ENCODE data around the gene NSUN3. TPM values are rescaled to one million over a fixed set of nuclear protein-coding genes. Genes with fewer than 3 reads are reported as not detected.
A peak's percentile ranks its signal among the peaks of the same experiment; 100 is the strongest.
"Not testable (repeated sequence)": the region's sequence is repeated elsewhere in the genome, so short reads cannot be mapped to it uniquely, and the experiment has no call there.

NSUN3 gene
- total RNA-seq, 1 experiment from 2014 or later: 15.1 TPM

GRCh38 chr3:94066506-94067500 is 3.9 kb downstream of the NSUN3 start:
- DNase-seq (ENCODE audit: low read depth): no peak

- DNase-seq (ENCODE audit: low read depth): peak; percentile 29
Observed at GRCh38 chr3:94069194-94069813, 6.4 kb downstream of the NSUN3 start.

GRCh38 chr3:94070341-94070911 is 7.6 kb downstream of the NSUN3 start:
- DNase-seq (ENCODE audit: low read depth): no peak

- DNase-seq (ENCODE audit: low read depth): no peak
Observed at GRCh38 chr3:94071713-94072284, 8.9 kb downstream of the NSUN3 start.

GRCh38 chr3:94076055-94076454 is 13.2 kb downstream of the NSUN3 start:
- peak; percentile 49 for DNase-seq (ENCODE audit: low read depth)

- not testable (repeated sequence) for DNase-seq (ENCODE audit: low read depth)
Observed at GRCh38 chr3:94080552-94080951, 17.7 kb downstream of the NSUN3 start.

GRCh38 chr3:94081884-94082283 is 19.0 kb downstream of the NSUN3 start:
- no peak for DNase-seq (ENCODE audit: low read depth)

- no peak for DNase-seq (ENCODE audit: low read depth)
Observed at GRCh38 chr3:94082391-94082937, 19.6 kb downstream of the NSUN3 start.

- DNase-seq (ENCODE audit: low read depth): no peak
Observed at GRCh38 chr3:94083261-94083660, 20.4 kb downstream of the NSUN3 start.

GRCh38 chr3:94089126-94089525 is 26.3 kb downstream of the NSUN3 start:
- DNase-seq (ENCODE audit: low read depth): no peak

- DNase-seq (ENCODE audit: low read depth): no peak
Observed at GRCh38 chr3:94092086-94092485, 29.2 kb downstream of the NSUN3 start.

- DNase-seq (ENCODE audit: low read depth): no peak
Observed at GRCh38 chr3:94093151-94093550, 30.3 kb downstream of the NSUN3 start.

- DNase-seq (ENCODE audit: low read depth): no peak
Observed at GRCh38 chr3:94095111-94095510, 32.2 kb downstream of the NSUN3 start.

GRCh38 chr3:94098452-94098851 is 35.6 kb downstream of the NSUN3 start:
- DNase-seq (ENCODE audit: low read depth): no peak

- DNase-seq (ENCODE audit: low read depth): no peak
Observed at GRCh38 chr3:94099311-94099710, 36.5 kb downstream of the NSUN3 start.

- no peak for DNase-seq (ENCODE audit: low read depth)
Observed at GRCh38 chr3:94101860-94102259, 39.0 kb downstream of the NSUN3 start.

- no peak for DNase-seq (ENCODE audit: low read depth)
Observed at GRCh38 chr3:94106268-94106667, 43.4 kb downstream of the NSUN3 start.

- not testable (repeated sequence) for DNase-seq (ENCODE audit: low read depth)
Observed at GRCh38 chr3:94110232-94110631, 47.4 kb downstream of the NSUN3 start.

- DNase-seq (ENCODE audit: low read depth): no peak
Observed at GRCh38 chr3:94110854-94111253, 48.0 kb downstream of the NSUN3 start.

- no peak for DNase-seq (ENCODE audit: low read depth)
Observed at GRCh38 chr3:94114666-94115065, 51.8 kb downstream of the NSUN3 start.

GRCh38 chr3:94115482-94115881 is 52.6 kb downstream of the NSUN3 start:
- peak; percentile 51 for DNase-seq (ENCODE audit: low read depth)

- no peak for DNase-seq (ENCODE audit: low read depth)
Observed at GRCh38 chr3:94117729-94118128, 54.9 kb downstream of the NSUN3 start.

Data from M059J (cell line).